ENCODE measurements around the gene NAA50.

NAA50 gene

DNA sequence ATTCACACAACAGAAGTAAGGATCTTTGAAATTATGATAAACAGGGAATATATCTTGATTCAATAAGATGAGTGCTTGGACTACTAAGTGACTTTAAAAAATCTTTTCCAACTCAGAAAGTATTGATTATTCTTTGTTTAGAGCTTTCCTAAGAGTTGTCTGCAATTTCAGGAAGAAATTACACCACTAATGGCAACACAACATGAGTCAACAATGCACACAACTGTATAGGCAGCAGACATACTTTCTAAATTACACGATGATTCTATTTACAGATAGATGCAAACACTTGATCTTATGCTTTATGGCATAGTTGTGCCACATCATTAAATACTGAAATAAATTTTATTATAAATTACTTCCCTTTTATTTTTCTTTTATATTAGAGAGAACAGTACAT lies 4.4 kb downstream of the NAA50 start:
- DNase-seq (ENCODE audit: low spot score) = no peak

DNA sequence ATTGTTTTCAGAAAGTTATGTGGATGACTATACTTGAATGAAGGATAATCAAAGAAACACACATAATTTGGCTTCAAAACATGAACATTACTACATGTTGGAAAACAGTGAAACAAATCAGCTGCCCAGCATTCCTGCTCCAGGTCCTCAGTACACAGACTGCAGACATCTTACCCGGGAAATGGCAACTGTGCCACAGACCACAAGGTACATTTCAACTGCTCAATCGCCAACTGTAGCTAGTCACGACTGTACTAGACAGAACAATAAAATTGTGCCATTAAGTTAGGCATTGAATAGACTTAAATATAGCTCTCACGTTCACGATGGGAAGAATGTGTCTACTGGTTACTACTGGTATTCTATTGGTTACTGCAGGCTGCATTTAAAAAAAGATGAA lies 5.0 kb downstream of the NAA50 start:
- no peak for DNase-seq (ENCODE audit: low spot score)

DNA sequence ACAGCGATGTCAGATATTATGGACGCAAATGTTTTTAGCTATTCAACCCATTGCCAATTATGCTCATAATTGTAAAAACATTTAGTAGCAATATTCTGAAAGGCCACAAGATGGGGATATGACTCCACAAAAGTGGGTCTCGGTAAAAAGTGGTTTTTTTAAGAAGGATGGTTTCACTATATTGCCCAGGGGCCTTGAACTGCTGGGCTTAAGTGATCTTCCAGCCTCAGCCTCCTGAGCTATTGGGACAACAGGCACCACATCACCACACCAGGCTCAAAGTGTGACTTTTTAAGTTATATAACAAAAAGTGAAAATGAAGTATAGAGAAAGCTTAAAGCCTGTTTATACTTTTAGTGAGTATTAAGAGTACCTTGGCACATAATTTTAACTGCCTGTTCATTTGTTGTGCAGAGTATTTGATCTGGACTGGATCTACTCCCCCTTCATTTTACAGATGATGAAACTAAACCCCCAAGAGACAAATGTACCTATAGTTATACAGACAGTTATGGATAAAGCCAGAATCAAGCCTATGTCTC lies 9.4 kb downstream of the NAA50 start:
- peak; percentile 51 for DNase-seq (ENCODE audit: low spot score)

DNA sequence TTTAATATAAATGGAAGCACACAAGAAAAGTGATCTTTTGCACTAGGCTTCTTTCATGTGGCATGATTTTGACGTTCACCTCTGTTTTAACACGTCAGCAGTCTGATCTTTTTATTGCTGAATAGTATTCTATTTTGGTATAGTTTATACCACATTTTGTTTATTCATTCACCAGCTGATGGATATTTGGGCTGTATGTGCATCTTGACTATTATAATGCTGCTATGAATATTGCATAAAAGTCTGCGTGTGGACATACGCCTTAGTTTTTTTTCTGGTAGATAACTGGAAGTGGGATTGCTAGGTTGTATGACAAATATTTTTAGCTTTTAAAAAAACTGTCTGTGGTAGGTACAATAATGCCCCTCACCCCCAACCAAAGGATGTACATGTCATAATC lies 14.4 kb downstream of the NAA50 start:
- no peak for DNase-seq (ENCODE audit: low spot score)

DNA sequence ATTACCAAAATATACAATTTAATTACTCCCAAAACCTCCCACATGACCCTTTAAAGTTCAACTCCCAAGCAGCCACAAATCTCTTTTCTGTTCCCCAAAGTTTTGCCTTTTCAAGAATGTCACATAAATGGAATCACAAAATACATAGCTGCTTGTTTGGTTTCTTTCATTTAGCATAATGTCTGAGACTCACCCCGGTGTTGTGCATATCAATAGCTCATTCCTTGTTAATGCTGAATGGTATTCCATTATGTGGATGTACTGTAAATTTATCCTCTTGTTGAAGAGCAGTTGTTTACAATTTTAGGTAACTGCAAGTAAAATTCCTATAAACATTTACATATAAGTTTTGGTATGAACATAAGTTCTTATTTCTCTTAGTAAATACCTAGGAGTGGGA lies 15.5 kb downstream of the NAA50 start:
- no peak for DNase-seq (ENCODE audit: low spot score)

DNA sequence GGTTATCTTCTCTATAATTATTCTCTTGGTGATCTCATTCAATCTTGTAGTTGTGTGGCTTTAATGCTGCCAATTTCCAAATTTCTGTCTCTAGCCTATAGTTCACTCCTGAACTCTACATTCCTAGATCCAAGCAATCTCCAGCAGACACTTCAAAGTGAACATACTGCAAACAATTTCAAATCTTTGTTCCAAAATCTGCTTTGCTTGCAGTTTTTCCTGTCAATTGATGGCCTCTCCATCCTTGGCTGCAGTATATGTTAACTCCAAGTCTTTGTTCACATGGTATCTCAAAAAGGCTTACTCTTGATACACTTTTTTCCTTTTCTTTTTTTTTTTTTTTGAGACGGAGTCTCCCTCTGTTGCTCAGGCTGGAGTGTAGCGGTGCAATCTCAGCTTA lies 17.4 kb downstream of the NAA50 start:
- no peak for DNase-seq (ENCODE audit: low spot score)

DNA sequence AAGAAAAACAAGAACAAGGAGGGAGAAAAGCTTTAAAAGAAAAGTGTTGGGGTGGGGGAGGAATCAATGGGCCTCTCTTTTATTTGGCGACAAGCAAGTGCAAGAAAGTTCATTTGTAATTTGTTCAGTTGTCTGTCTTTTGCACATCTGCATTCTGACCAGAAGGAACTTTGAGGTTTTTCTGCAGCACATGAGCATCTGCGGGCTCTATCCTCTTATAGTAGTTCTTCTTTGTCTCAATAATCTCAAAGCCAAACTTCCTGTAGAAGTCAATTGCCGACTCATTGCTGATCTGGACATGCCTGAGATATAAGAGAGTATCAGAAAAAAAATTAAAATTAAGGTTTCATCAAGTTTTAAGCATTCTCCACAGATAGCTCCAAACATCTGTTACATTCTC lies 24.4 kb downstream of the NAA50 start:
- DNase-seq (ENCODE audit: low spot score) = no peak

DNA sequence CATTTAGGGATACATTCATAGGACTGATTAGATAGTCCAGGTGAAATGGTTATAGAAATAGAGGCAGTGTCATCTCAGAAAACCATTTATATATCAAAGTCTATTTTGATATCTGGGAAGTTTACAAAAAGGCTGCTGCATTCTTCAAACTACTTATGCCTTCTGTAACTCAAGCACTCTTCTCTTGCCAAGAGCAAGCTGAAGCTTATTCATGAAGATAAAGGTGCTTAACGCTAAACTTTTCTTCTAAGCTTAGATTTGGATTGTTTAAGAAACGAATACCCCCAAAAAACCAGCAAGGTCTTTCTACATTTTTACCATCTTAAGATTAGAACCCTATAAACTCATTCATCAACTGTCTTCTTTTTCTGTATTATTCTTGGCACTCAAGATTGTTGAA lies 26.3 kb downstream of the NAA50 start:
- DNase-seq (ENCODE audit: low spot score) = no peak

DNA sequence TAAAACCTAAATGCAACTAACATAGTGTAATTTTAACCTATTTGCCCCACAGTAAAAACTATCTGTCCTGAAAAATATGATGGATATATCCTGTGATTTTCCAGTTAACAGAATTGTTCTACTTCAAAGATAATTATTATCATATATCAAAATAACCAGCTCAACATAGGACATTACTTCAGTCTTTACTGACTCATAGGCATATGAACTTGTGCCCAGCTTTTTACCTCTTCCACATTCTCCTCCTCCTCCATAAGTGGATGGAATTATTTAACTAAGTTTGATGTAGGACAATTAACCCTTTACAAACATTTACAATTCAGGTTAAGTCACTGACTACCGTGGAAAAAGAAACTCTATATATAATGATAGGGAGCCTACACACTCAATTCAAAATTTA lies 26.8 kb downstream of the NAA50 start:
- no peak for DNase-seq (ENCODE audit: low spot score)

DNA sequence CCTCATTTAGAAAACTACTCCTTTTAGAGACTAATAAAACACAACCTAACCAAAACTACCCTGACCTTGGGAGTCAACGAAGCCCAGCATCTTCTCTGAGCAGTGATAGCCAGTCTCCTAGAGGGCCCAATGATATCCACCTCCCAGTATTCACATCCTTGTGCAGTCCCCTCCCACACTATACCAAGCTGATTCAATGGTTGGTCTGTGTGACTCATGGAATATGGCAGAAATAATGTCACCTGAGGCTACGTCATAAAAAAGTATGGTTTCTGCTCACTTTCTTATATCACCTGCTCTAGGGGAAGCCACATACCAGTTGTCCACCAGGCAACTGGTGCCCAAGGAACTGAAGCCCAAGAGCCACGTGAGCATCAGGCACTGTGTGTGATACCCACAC lies 28.2 kb downstream of the NAA50 start:
- DNase-seq (ENCODE audit: low spot score) = no peak

DNA sequence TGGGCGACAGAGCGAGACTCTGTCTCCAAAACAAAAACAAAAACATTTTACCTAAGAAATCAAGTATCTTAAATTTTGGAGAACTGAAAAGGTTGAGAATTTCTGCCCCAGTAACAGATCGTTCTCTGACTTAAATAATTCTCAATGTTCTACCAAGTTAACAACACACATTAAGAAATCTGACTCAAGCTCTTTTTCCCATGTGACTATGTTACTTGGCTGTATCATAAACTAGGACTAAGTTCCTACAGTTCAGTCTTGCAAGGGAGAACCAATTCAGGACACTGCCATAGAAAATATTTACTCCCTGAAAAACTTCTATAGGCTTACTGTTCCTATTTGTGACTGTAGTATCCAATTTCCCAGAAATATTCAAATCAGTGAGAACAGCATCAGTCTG lies 28.7 kb downstream of the NAA50 start:
- DNase-seq (ENCODE audit: low spot score) = no peak

DNA sequence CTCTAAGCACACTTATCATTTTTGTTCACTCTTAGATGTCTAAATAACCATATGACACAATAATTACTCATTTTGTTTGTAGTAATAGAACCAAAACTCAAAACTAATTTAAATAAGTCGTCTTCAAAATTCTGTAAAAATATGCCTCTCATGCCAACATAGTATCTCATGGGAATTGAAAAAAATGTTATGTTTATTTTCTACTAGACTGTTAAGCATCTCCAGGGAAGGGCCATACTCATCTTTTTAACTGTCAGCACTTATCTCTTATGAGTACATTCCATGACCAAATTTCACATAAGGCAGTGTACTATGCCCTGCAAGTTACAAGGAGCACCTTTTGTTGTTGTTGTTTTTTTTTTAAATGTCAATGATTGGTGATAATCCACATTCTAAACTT lies 31.3 kb downstream of the NAA50 start:
- no peak for DNase-seq (ENCODE audit: low spot score)

DNA sequence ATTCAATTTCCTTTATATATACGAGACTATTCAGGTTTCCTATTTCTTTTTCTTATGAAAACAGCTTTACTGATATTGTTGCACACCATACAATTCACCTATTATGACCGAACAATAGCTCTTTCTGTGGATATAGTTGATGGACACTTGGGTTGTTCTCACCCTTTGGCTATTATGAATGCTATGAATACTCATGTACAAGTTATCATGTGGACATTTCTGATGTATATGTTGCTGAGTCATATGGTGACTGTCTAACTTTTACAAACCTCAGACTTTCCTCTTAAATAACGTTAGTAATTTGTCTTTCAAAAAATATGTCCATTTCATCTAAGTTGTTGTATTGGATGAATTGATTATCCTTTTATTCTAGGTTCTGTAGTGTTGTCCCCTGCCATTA lies 33.9 kb downstream of the NAA50 start:
- DNase-seq (ENCODE audit: low spot score) = no peak

DNA sequence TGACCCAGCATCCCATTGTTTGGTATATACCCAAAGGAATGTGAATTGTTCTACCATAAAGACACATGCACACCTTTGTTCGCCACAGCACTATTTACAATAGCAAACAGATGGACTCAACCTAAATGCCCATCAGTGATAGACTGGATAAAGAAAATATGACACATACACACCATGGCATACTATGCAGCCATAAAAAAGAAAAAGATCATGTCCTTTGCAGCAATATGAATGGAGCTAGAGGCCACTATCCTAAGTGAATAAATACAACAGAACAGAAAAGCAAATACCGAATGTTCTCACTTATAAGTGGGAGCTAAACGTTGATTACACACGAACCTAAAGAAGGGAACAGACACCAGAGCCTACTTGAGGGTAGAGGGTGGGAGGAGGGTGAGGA lies 38.2 kb downstream of the NAA50 start:
- no peak for DNase-seq (ENCODE audit: low spot score)

DNA sequence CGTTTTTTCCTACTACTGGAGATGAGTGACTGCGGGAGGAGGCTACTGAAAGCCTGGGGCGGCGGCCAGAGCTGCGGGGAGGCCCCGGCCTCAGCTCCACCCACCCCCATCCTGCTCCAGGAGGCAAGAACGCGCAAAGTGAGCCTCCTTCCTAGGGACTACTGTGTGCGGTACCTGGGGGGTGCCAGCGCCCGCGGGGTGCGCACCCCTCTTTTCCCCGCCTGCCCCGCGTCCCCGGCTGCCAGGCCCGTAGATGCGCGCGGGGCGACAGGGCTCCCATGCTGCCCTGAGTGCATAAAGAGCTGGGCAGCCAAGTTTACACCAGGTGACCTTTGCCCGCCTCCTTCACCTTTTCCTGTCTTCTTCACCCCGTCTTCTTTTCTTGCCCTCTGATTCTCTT lies 47.1 kb downstream of the NAA50 start:
- peak; percentile 16 for DNase-seq (ENCODE audit: low spot score)

DNA sequence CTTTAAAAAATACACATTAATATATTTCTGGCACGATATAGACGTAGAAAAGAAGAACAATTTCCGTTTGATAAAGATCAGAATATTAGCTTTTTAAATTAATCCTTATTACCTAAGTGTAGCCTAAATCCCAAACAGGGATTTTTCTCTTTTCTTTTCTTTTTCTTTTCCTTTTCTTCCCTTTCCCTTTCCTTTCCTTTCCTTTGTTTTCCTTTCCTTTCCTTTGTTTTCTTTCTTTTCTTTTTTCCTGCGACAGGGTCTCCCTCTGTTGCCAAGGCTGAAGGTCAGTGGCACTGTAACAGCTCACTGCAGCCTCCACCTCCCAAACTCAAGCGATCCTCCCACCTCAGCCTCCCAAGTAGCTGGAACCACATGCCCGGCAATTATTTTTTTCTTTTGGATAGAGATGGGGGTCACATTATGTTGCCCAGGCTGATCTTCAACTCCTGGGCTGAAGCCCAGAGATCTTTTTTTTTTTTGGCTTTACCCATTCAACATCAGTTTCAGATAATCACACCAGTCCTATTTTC lies 47.8 kb downstream of the NAA50 start:
- DNase-seq (ENCODE audit: low spot score) = no peak

DNA sequence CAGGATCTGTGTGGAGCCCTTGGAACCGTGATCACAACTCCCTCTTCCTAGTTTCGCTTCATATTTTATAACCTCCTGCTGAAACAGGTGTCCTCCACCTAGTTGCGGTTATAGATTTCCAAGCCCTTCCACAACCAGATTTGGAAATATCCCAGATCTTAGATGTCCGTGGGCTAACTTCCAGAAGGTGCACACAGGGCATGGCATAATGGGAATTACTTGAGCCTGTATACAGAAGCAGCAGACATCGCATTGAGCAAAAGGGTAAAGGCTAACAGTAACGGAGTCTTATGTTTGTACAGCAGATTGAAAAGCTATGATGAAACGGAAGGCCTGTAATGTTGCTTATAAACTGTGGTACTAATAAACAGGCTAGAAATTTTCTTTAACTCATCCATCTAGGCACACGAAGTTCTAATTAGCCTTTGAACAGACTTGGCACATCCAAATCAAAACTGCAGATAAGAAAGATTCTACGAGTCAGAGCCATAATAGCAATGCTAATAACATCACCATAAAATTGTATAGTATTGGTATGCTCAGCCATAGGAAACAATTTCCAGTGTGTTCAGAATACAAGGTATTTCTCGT lies 48.5 kb downstream of the NAA50 start:
- peak; percentile 16 for DNase-seq (ENCODE audit: low spot score)

DNA sequence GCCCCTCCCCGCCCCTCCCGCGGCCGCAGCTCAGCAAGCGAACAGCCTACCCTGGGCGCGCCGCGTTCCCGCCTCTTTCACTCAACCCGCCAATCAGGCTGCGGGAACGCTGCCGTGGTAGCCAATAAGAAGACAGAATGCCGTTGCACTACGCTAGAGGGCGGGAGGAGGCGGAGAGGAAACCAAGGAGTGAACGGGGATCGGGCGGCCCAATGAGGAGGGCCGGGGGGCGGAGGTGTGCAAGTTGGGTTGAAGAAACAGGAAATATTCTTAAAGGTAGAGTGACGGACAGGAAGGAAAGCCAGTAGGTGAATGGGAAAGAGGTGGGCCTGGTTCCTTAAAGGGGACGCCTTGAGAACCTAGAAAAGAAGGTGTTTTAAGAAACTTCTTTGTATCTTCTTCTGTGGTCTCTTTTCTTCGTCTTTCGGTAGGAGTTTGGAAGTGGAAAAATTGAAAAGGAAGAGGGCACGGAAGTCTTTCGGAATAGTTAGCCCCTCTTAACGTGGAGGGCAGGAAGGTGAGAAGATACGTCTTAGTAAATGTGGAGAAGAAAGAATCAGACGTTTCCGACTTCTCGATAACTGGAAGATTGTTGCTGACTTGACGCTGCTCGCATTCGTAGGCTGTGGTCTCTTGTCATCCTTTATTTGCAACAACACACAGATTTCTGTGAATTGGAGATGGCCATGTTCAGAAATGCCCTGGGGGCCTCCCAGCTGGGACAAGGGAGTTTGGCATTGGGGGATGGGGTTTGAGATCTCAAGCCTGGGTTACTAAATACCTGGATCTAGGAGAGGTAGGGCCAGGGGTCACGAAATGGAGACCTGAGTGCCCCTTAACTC lies 49.2 kb downstream of the NAA50 start:
- DNase-seq (ENCODE audit: low spot score) = peak; percentile 99

DNA sequence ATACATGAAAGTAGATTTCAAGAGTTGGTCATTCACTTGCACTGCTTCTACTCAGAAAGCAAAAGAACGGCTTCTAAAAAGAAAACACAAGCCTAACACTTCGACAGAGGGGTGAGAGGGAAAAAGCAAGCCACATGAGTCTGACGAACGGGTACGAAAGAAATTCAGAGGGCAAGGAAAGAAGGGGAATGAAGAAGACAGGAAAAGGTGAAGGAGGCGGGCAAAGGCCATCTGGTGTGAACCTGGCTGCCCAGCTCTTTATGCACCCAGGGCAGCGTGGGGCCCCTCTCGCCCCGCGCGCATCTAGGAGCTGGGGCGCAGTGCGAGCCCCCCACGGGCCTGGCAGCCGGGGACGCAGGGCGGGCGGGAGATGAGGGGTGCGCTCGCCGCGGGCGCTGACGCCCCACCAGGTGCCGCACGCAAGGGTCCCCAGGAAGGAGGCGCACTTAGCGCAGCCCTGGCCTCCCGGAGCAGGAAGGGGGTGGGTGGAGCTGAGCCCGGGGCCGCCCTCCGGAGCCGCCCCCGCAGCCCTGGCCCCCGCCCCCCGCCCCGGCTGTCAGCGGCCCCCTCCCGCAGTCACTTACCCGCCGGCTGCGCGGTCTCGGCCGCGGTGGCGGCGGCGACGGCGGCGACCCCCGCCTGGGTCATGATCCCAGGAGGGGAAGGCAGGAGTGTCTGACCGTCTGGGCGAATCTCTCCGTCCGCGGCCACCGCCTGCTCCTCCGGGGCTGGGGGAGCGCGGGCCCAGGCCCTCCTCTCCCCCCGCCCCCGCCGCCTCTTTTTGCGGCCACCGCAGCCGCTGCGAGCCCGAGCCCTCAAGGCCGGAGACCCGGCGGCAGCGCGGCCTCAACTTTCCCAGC lies 50.0 kb downstream of the NAA50 start, which contains the start of gene USF3:
TSS of gene USF3 (minus strand) at position 857 of the 860 bp plus-strand sequence. CDS start 21,764 bp downstream, outside the sequence.
- DNase-seq (ENCODE audit: low spot score) = peak; percentile 56

DNA sequence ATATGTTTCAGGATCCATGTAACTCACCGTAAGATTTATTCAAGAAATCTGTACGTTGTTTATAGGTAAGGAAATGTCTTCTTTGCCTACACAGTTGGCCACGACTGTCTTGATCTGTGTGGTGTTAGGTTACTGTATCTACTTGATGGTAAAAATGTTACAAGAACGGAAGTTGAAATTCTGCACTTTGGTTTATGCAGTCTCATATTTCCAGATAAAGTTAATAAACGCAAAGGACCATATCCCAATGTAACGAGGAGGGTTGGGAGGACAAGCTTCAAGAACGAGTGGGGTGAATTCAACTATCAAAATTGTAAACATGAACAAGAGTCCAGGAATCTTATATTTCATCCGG lies 50.6 kb downstream of the NAA50 start:
- DNase-seq (ENCODE audit: low spot score) = no peak

DNA sequence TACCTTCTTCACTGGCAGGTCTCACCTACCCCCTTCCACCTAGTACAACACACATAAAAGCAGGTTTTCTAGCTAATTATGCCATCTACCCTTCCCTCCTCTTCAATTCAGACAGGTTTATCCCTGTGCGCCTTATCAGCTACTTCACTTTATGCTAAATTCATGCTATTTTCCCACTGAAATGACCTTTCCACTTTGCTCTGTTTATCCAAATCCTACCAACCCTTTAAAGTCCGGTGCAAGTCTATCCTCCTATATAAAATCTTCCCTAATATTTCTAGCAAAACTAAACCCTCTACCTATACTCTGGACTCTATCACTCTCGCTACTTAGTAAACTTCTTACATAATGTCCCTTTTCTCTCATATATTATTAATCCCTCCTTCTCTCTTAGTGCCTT lies 55.6 kb downstream of the NAA50 start:
- DNase-seq (ENCODE audit: low spot score) = no peak

DNA sequence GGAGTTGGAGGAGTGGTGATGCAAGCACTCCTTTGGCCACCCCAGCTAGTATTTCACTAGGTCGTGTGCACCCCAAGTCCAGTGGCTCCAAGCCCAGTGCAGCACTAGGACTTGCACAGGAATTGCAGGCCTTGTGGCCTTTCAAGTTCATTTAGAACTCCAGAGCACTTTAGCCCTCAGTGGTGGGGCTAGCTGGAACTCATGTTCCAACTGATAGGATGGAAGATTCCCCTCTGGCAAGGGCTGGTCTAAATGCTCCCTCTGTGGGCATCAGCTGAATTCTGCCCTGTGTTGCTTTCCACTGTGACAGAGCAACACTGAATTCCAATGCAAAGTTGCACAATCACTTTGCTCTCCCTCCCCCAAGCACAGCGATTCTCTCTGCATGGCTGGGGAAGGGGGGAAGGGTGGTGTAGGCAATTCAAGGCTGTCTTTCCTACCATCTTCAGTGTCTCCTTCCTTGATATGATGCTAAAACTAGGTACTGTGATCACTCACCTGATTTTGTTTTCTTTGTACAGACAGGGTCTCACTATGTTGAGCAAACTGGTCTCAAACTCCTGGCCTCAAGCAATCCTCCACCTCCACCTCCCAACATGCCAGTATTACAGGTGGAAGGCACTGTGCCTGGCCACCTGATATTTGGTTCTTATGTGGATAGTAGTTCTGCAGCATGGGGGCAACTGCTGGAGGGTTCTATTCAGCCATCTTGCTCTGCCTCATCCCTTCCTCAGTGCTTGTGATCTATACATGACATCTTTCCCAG lies 59.9 kb downstream of the NAA50 start:
- DNase-seq (ENCODE audit: low spot score) = no peak
